Upper lobe of left lung (tissue), 4 donors: ENCODE measurements around the gene CLSTN1.
"Not testable (repeated sequence)": the region's sequence is repeated elsewhere in the genome, so short reads cannot be mapped to it uniquely, and the experiment has no call there.

ENCODE experiments used
- CTCF ChIP-seq, 6 experiments: fragments of 450-650 bp in 4 of 6; fragments of 200-600 bp in 2 of 6; sonication (generic) in 2 of 6; IDR thresholded peaks; one replicate each; pipeline ENCODE4 v1.5.1; 2016 to 2019; ENCODE audit warnings: antibody characterized with exemption in 6 of 6
- EP300 ChIP-seq, 4 donors: sonication (generic); formaldehyde crosslinking; IDR thresholded peaks; one replicate each; pipeline ENCODE4 v1.5.1; 2017; ENCODE audit warnings: antibody characterized with exemption in 4 of 4, control low read depth in 2 of 4
- POLR2A ChIP-seq, 4 donors: fragments of 450-650 bp; IDR thresholded peaks; one replicate each; pipeline ENCODE4 v1.5.1; 2016 to 2017; ENCODE audit warnings: antibody characterized with exemption in 4 of 4, mild to moderate bottlenecking in 2 of 4
- POLR2AphosphoS5 ChIP-seq, 2 donors: sonication (generic); formaldehyde crosslinking; IDR thresholded peaks; one replicate each; pipeline ENCODE4 v1.5.1; 2017; ENCODE audit warnings: antibody characterized with exemption in 2 of 2

GRCh38 chr1:9789700-9790099 is 34.1 kb downstream of the CLSTN1 start:
- not testable (repeated sequence) for TF ChIP-seq POLR2A, CTCF, POLR2AphosphoS5, EP300 (IDR thresholded peaks at IDR 0.05)
